ENCODE results near the gene SLC22A23.

DNA sequence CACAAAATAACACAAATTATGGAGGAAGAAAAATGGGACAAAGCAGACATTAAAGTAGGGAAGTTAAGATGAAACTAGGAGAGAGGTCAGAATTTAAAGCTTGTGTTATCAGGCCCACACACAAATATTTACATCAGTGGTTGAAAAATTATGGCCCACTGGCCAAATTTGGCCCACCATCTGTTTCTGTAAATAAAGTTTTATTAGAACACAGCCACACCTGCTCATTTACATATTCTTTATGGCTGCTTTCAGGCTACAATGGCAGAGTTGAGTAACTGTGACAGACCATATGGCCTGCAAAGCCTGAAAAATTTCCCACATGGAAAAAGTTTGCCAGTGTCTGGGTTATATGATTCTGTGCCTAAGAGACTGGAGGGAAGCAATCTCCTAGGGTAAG, 49.0 kb downstream of the SLC22A23 start:
- TF ChIP-seq, protein P1, sequence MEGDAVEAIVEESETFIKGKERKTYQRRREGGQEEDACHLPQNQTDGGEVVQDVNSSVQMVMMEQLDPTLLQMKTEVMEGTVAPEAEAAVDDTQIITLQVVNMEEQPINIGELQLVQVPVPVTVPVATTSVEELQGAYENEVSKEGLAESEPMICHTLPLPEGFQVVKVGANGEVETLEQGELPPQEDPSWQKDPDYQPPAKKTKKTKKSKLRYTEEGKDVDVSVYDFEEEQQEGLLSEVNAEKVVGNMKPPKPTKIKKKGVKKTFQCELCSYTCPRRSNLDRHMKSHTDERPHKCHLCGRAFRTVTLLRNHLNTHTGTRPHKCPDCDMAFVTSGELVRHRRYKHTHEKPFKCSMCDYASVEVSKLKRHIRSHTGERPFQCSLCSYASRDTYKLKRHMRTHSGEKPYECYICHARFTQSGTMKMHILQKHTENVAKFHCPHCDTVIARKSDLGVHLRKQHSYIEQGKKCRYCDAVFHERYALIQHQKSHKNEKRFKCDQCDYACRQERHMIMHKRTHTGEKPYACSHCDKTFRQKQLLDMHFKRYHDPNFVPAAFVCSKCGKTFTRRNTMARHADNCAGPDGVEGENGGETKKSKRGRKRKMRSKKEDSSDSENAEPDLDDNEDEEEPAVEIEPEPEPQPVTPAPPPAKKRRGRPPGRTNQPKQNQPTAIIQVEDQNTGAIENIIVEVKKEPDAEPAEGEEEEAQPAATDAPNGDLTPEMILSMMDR (conservative IDR thresholded peaks at IDR 0.05 in 1 of 2, IDR thresholded peaks at IDR 0.05 in 1 of 2; ENCODE audit: extremely low read depth in 1 of 2, insufficient read depth in 1 of 2, low read depth in 1 of 2, low read length in 2 of 2): no peak
- TF ChIP-seq EZH2 (IDR thresholded peaks at IDR 0.05; ENCODE audit: borderline replicate concordance, low read length): no peak

Measured in mammary epithelial cell (primary cell).